Stimulated activated naive CD4-positive, alpha-beta T cell (primary cell): ENCODE results near the gene FAM78A.

Experiments used
- DNase-seq, 6 experiments: peaks; one replicate each; lab custom pipeline; 2025; lab: John Stamatoyannopoulos, UW

The FAM78A gene

GRCh38 chr9:131276094-131276888 lies at the start of gene FAM78A:
FAM78A (minus strand) TSS chr9:131276510; CDS start chr9:131276179, 331 bp downstream.
- peak in 4 of 6 experiments; percentile 39 to 52 (median 41) for DNase-seq

- no peak for DNase-seq
Observed at GRCh38 chr9:131324736-131325679, 48.7 kb upstream of the FAM78A start.

GRCh38 chr9:131323629-131324028 lies 47.3 kb upstream of the FAM78A start:
- no peak for DNase-seq

GRCh38 chr9:131320031-131320685 lies 43.8 kb upstream of the FAM78A start:
- DNase-seq = no peak

GRCh38 chr9:131319486-131319885 lies 43.2 kb upstream of the FAM78A start:
- DNase-seq = no peak

- DNase-seq = no peak
Observed at GRCh38 chr9:131318231-131319085, 42.1 kb upstream of the FAM78A start.

GRCh38 chr9:131312822-131313770 lies 36.8 kb upstream of the FAM78A start:
- no peak for DNase-seq

- DNase-seq = no peak
Observed at GRCh38 chr9:131312246-131312645, 35.9 kb upstream of the FAM78A start.

- DNase-seq = peak; percentile 31 to 76 (median 58)
Observed at GRCh38 chr9:131310833-131311554, 34.7 kb upstream of the FAM78A start.

GRCh38 chr9:131309530-131310276 lies 33.4 kb upstream of the FAM78A start:
- DNase-seq = no peak

- no peak for DNase-seq
Observed at GRCh38 chr9:131308906-131309529, 32.7 kb upstream of the FAM78A start.

GRCh38 chr9:131308452-131308851 lies 32.1 kb upstream of the FAM78A start:
- no peak for DNase-seq

- DNase-seq = no peak
Observed at GRCh38 chr9:131307974-131308373, 31.7 kb upstream of the FAM78A start.

GRCh38 chr9:131306397-131307004 lies 30.2 kb upstream of the FAM78A start:
- DNase-seq = no peak

- DNase-seq = no peak
Observed at GRCh38 chr9:131304676-131305355, 28.5 kb upstream of the FAM78A start.

GRCh38 chr9:131303381-131304321 lies 27.3 kb upstream of the FAM78A start:
- DNase-seq = no peak
